Measurements from ENCODE around the gene UAP1. TPM values are rescaled to one million over a fixed set of nuclear protein-coding genes. Genes with fewer than 3 reads are reported as not detected.

UAP1 gene
- total RNA-seq, 4 donors from 2014 or later, result 39.2 to 84.7 (median 64.0) TPM

GRCh38 chr1:162639718-162640117 lies 78.2 kb downstream of the UAP1 start:
- DNase-seq, result no peak
- no peaks in the 10 kb centered on the region for H3K36me3 ChIP-seq
- no peak overlapping the region for H3K27ac ChIP-seq
- WGBS, 2 donors, result 91 to 93% methylated on average over 7 of the region's 7 CpGs
- no peak for TF ChIP-seq POLR2A (IDR thresholded peaks at IDR 0.05)
- TF ChIP-seq, protein P1, sequence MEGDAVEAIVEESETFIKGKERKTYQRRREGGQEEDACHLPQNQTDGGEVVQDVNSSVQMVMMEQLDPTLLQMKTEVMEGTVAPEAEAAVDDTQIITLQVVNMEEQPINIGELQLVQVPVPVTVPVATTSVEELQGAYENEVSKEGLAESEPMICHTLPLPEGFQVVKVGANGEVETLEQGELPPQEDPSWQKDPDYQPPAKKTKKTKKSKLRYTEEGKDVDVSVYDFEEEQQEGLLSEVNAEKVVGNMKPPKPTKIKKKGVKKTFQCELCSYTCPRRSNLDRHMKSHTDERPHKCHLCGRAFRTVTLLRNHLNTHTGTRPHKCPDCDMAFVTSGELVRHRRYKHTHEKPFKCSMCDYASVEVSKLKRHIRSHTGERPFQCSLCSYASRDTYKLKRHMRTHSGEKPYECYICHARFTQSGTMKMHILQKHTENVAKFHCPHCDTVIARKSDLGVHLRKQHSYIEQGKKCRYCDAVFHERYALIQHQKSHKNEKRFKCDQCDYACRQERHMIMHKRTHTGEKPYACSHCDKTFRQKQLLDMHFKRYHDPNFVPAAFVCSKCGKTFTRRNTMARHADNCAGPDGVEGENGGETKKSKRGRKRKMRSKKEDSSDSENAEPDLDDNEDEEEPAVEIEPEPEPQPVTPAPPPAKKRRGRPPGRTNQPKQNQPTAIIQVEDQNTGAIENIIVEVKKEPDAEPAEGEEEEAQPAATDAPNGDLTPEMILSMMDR (IDR thresholded peaks at IDR 0.05), result no peak
- H3K4me1 ChIP-seq, result no peaks in the 10 kb centered on the region
- H3K9me3 ChIP-seq, result no peaks in the 10 kb centered on the region
- H3K27me3 ChIP-seq, result no peaks in the 10 kb centered on the region
- intact Hi-C loops (cut with DNase I), result no loop called here
- no peak overlapping the region for H3K4me3 ChIP-seq (replicated peaks in 1 of 3)

DNA sequence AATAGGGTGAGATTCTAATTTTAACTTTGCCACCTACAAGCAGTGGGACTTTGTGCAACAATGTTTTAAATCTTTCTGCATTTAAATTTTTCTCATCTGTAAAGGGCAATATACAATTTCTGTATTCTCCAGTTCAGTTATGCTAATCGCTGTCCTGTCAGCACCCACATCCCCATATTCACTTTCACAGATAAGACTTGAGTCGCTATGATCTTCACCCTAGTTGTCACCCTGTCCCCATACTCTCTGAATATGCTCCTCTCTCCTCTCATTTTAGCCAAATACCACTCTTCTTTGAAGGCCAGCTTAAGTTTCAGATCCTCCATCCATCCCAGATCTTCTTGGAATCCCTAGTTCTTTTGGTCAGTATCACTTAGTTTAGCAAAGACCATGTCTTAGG lies 79.6 kb downstream of the UAP1 start:
- no peaks in the 10 kb centered on the region for H3K4me1 ChIP-seq
- no peaks in the 10 kb centered on the region for H3K9me3 ChIP-seq
- intact Hi-C loops (cut with DNase I), result no loop called here
- no peaks in the 10 kb centered on the region for H3K27me3 ChIP-seq
- no peak for TF ChIP-seq POLR2A (IDR thresholded peaks at IDR 0.05)
- TF ChIP-seq, protein P1 (IDR thresholded peaks at IDR 0.05), result no peak
- H3K36me3 ChIP-seq, result no peaks in the 10 kb centered on the region
- H3K27ac ChIP-seq, result no peak overlapping the region
- no peak overlapping the region for H3K4me3 ChIP-seq (replicated peaks in 1 of 3)
- DNase-seq, result no peak
- 90 to 95% methylated on average over 2 of the region's 2 CpGs for WGBS, 2 donors

DNA sequence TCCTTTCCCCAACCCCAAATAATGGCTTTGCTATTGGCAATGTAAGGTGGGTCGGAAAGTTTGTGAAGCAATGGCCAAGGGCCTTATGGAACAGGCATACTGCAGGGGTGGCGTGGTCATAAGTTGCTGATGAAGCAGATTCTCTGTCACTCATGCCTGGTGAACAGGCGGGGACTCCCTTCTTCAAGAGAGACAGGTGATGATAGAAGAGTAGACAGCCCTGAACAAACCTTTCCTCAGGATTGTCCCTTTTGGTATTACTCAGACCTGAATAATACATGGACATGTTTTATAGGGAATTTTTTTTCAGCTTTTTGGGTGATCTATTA lies 83.4 kb downstream of the UAP1 start:
- H3K4me3 ChIP-seq (replicated peaks in 1 of 3), result no peak overlapping the region
- no peaks in the 10 kb centered on the region for H3K36me3 ChIP-seq
- no peak overlapping the region for H3K27ac ChIP-seq
- WGBS, 2 donors, result 94 to 95% methylated on average over 3 of the region's 3 CpGs
- intact Hi-C loops (cut with DNase I), result no loop called here
- no peak for TF ChIP-seq POLR2A (IDR thresholded peaks at IDR 0.05)
- TF ChIP-seq, protein P1 (IDR thresholded peaks at IDR 0.05), result no peak
- no peaks in the 10 kb centered on the region for H3K9me3 ChIP-seq
- H3K27me3 ChIP-seq, result no peaks in the 10 kb centered on the region
- no peak for DNase-seq
- H3K4me1 ChIP-seq, result no peaks in the 10 kb centered on the region

DNA sequence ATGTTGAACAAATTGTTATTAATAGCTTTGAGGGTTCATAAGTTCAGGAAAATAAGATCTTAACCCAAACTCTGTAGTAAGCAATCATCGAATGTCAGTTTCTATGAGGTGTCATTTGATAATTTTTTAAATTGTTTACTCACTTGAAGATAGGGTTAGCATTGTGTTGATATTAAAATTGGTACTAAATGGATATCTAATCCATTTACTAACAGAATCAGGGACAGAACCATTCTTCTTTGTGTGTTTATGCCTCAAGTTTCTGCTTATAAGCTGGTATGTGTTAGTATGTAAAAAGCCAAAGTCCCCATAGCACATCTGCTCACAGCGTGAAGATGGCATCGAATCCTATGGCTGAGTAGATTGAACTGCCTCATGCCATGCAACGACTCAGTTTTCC lies 84.1 kb downstream of the UAP1 start:
- Histone ChIP-seq H3K36me3 (no peaks in the 10 kb centered on the region), H3K4me1 (no peaks in the 10 kb centered on the region), H3K4me3 (replicated peaks in 1 of 3) (no peak overlapping the region), H3K27ac (no peak overlapping the region), H3K27me3 (no peaks in the 10 kb centered on the region), H3K9me3 (no peaks in the 10 kb centered on the region)
- TF ChIP-seq POLR2A (IDR thresholded peaks at IDR 0.05), result no peak
- TF ChIP-seq, protein P1 (IDR thresholded peaks at IDR 0.05), result no peak
- WGBS, 2 donors, result 91 to 92% methylated on average over 4 of the region's 4 CpGs
- intact Hi-C loops (cut with DNase I), result no loop called here
- no peak for DNase-seq

- no peak overlapping the region for H3K27ac ChIP-seq
- H3K4me1 ChIP-seq, result no peaks in the 10 kb centered on the region
- H3K27me3 ChIP-seq, result no peaks in the 10 kb centered on the region
- H3K36me3 ChIP-seq, result no peaks in the 10 kb centered on the region
- 76 to 84% methylated on average over 3 of the region's 3 CpGs for WGBS, 2 donors
- H3K4me3 ChIP-seq (replicated peaks in 1 of 3), result no peak overlapping the region
- intact Hi-C loops (cut with DNase I), result no loop called here
- no peak for DNase-seq
- TF ChIP-seq, protein P1 (IDR thresholded peaks at IDR 0.05), result no peak
- no peaks in the 10 kb centered on the region for H3K9me3 ChIP-seq
Observed at GRCh38 chr1:162649583-162649982, 88.1 kb downstream of the UAP1 start.

Small RNA genes within 50 kb of the gene (small RNA-seq; reads per million reads assigned to genes)
- gene UQCRBP2, result not detected

Other genes starting within 250 kb of the UAP1 start
- gene SPATA46, start 184.9 kb upstream of the UAP1 start, total RNA-seq, result not detected
- gene C1orf226, start 180.0 kb upstream of the UAP1 start, total RNA-seq, result 1 to 10 TPM in 3 of 4 donors, under 1 TPM in 1; 0.13 to 4.0 (median 2.3) TPM
- gene SH2D1B, start 149.6 kb upstream of the UAP1 start, total RNA-seq, result not detected
- 10 to 100 TPM; 44.3 to 62.0 (median 57.1) TPM for gene UHMK1, start 63.9 kb upstream of the UAP1 start, total RNA-seq
- gene DDR2, start 70.7 kb downstream of the UAP1 start, total RNA-seq, result 10 to 100 TPM; 40.9 to 88.8 (median 56.6) TPM
- 10 to 100 TPM; 23.5 to 32.6 (median 26.3) TPM for gene HSD17B7, start 229.0 kb downstream of the UAP1 start, total RNA-seq

All from thyroid gland (tissue), 4 donors.